GM23338 (cell line): ENCODE data around the gene CSDE1. TPM values are rescaled to one million over a fixed set of nuclear protein-coding genes. Genes with fewer than 3 reads are reported as not detected.

Experiments
- ATAC-seq: fragments of 200-7000 bp; cut with Tn5 transposase; 3 replicates; pipeline ENCODE4 v1.9.1; 2020
- DNase-seq: peaks from one replicate; pipeline ENCODE4 v3.0.0-alpha.2; 2015; ENCODE audit warnings: low spot score
- H2AFZ ChIP-seq: fragments of 200-600 bp; sonication (generic); 2 replicates; pipeline ENCODE4 v1.8.0; 2016; ENCODE audit warnings: antibody characterized with exemption, mild to moderate bottlenecking, moderate library complexity
- H3F3A ChIP-seq: fragments of 200-600 bp; sonication (generic); replicated peaks from 2 replicates; pipeline ENCODE4 v1.8.0; 2017; ENCODE audit warnings: antibody characterized with exemption, mixed run types, low read depth
- H3K27ac ChIP-seq: fragments of 200-600 bp; sonication (generic); 2 replicates; pipeline ENCODE4 v1.6.1; 2016; ENCODE audit warnings: low read depth
- H3K27me3 ChIP-seq: fragments of 200-600 bp; sonication (generic); 2 replicates; pipeline ENCODE4 v1.8.0; 2016; ENCODE audit warnings: mild to moderate bottlenecking, mixed run types, moderate library complexity; ENCODE audit not compliant: insufficient read depth
- H3K36me3 ChIP-seq: fragments of 200-600 bp; sonication (generic); 2 replicates; pipeline ENCODE4 v1.8.0; 2016; ENCODE audit warnings: mild to moderate bottlenecking; ENCODE audit not compliant: insufficient read depth
- H3K4me1 ChIP-seq: fragments of 200-600 bp; sonication (generic); 2 replicates; pipeline ENCODE4 v1.8.0; 2016; ENCODE audit warnings: mild to moderate bottlenecking, moderate library complexity; ENCODE audit not compliant: insufficient read depth
- H3K4me2 ChIP-seq: fragments of 200-600 bp; sonication (generic); 2 replicates; pipeline ENCODE4 v1.7.1; 2017; ENCODE audit warnings: mixed run types
- H3K4me3 ChIP-seq: fragments of 200-600 bp; sonication (generic); 2 replicates; pipeline ENCODE4 v1.6.1; 2016; ENCODE audit warnings: mixed run types
- H3K79me2 ChIP-seq: fragments of 200-600 bp; sonication (generic); replicated peaks from 2 replicates; pipeline ENCODE4 v1.8.0; 2017; ENCODE audit warnings: mild to moderate bottlenecking; ENCODE audit not compliant: insufficient read depth
- H3K9me2 ChIP-seq: fragments of 200-600 bp; sonication (generic); 2 replicates; pipeline ENCODE4 v1.8.0; 2017; ENCODE audit not compliant: insufficient read depth
- H4K20me1 ChIP-seq: fragments of 200-600 bp; sonication (generic); replicated peaks from 2 replicates; pipeline ENCODE4 v1.8.0; 2017; ENCODE audit warnings: mild to moderate bottlenecking; ENCODE audit not compliant: insufficient read depth
- H3K27ac Mint-ChIP-seq: 2 replicates; pipeline ENCODE4 v1.8.0; 2020; ENCODE audit warnings: inconsistent platforms, mild to moderate bottlenecking, moderate library complexity, mixed read lengths
- H3K27me3 Mint-ChIP-seq: 3 replicates; pipeline ENCODE4 v1.8.0; 2022; ENCODE audit warnings: low read depth, mild to moderate bottlenecking, moderate library complexity, mixed read lengths, inconsistent platforms; ENCODE audit not compliant: insufficient read depth, poor library complexity
- H3K36me3 Mint-ChIP-seq: 3 replicates; pipeline ENCODE4 v1.8.0; 2021; ENCODE audit warnings: low read depth, mild to moderate bottlenecking, inconsistent platforms, moderate library complexity, mixed read lengths
- H3K4me1 Mint-ChIP-seq: 3 replicates; pipeline ENCODE4 v1.8.0; 2020; ENCODE audit warnings: mild to moderate bottlenecking, inconsistent platforms, mixed read lengths
- H3K4me3 Mint-ChIP-seq: 3 replicates; pipeline ENCODE4 v1.8.0; 2021; ENCODE audit warnings: moderate library complexity, mild to moderate bottlenecking, inconsistent platforms, mixed read lengths
- H3K9me3 Mint-ChIP-seq: 3 replicates; pipeline ENCODE4 v1.8.0; 2020; ENCODE audit warnings: moderate library complexity, mild to moderate bottlenecking, inconsistent platforms, mixed read lengths
- CREB1 ChIP-seq: fragments of 250-450 bp; sonication (Bioruptor Pico); IDR thresholded peaks from 2 replicates; pipeline ENCODE4 v1.5.0; 2020; ENCODE audit warnings: low read depth, mild to moderate bottlenecking, moderate library complexity
- EZH2 ChIP-seq: fragments of 200-600 bp; sonication (generic); IDR thresholded peaks from one replicate; pipeline ENCODE4 v1.8.0; 2017; ENCODE audit warnings: antibody characterized with exemption, mild to moderate bottlenecking, low read depth; ENCODE audit not compliant: unreplicated experiment
- EZH2phosphoT487 ChIP-seq: fragments of 200-600 bp; sonication (generic); IDR thresholded peaks from one replicate; pipeline ENCODE4 v1.8.1; 2018; ENCODE audit warnings: antibody characterized with exemption; ENCODE audit not compliant: unreplicated experiment
- JUNB ChIP-seq: IDR thresholded peaks from one replicate; pipeline ENCODE4 v1.6.1; 2016; ENCODE audit warnings: antibody characterized with exemption; ENCODE audit not compliant: unreplicated experiment
- NANOG ChIP-seq: IDR thresholded peaks from 2 replicates; pipeline ENCODE4 v1.6.1; 2016; ENCODE audit warnings: antibody characterized with exemption, borderline replicate concordance
- POLR2AphosphoS5 ChIP-seq: IDR thresholded peaks from 2 replicates; pipeline ENCODE4 v1.6.1; 2016; ENCODE audit warnings: antibody characterized with exemption, low read depth
- ZNF114 ChIP-seq: fragments of 250-450 bp; sonication (Bioruptor Pico); IDR thresholded peaks from 2 replicates; pipeline ENCODE4 v1.5.0; 2020; ENCODE audit warnings: mild to moderate bottlenecking, moderate library complexity
- ZNF331 ChIP-seq: fragments of 250-450 bp; sonication (Bioruptor Pico); IDR thresholded peaks from 2 replicates; pipeline ENCODE4 v1.5.0; 2020; ENCODE audit warnings: low read depth, mild to moderate bottlenecking, moderate library complexity
- polyA plus RNA-seq: library from polyadenylated mRNA; unstranded; fragments of >200 nt; fragmentation: Nextera tagmentation; extraction: Ambion mirVana; gene quantifications from 2 replicates; pipeline ENCODE4 v1.2.1, GENCODE V29; 2016
- total RNA-seq: library from RNA; depleted of rRNA; stranded (reverse); fragments of >200 nt; shearing (Covaris generic); gene quantifications from 2 replicates; pipeline ENCODE4 v1.2.3, GENCODE V29; 2014
- TF ChIP-seq, protein P1 (sequence below): IDR thresholded peaks from one replicate; pipeline ENCODE4 v1.6.1; 2018; ENCODE audit warnings: antibody characterized with exemption; ENCODE audit not compliant: unreplicated experiment
- TF ChIP-seq, protein P2 (sequence below): IDR thresholded peaks from 2 replicates; pipeline ENCODE4 v1.6.1; 2016; ENCODE audit warnings: antibody characterized with exemption
- TF ChIP-seq, protein P3 (sequence below), 2 experiments: fragments of 200-600 bp in 1 of 2; sonication (generic) in 1 of 2; conservative IDR thresholded peaks; 2 replicates each; pipeline versions ENCODE4 v1.5.1 to v1.6.1; 2016 to 2017; ENCODE audit warnings: antibody characterized with exemption in 2 of 2, low read depth in 2 of 2, mild to moderate bottlenecking in 2 of 2, moderate library complexity in 1 of 2

Gene CSDE1
- total and polyA plus RNA-seq, 2 experiments from 2014 or later = 214 to 1,054 TPM

DNA sequence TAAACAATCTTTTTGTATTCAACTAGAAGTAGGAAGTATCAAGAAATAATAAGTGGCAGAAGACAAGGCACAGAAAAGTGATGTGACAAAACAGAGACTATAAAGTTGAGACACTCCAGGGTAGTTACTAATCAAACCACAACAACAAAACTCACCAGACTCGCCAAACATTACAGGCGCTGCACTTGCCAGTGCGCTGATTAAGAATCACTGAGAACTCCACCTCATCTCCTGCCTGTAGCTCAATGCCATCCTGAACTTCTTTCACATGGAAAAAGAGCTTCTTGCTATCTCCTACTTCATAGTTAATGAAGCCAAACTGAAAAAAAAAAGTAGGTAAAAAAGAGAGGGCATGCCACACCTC is 38.4 kb downstream of the CSDE1 start (continued):
- TF ChIP-seq, protein P1, sequence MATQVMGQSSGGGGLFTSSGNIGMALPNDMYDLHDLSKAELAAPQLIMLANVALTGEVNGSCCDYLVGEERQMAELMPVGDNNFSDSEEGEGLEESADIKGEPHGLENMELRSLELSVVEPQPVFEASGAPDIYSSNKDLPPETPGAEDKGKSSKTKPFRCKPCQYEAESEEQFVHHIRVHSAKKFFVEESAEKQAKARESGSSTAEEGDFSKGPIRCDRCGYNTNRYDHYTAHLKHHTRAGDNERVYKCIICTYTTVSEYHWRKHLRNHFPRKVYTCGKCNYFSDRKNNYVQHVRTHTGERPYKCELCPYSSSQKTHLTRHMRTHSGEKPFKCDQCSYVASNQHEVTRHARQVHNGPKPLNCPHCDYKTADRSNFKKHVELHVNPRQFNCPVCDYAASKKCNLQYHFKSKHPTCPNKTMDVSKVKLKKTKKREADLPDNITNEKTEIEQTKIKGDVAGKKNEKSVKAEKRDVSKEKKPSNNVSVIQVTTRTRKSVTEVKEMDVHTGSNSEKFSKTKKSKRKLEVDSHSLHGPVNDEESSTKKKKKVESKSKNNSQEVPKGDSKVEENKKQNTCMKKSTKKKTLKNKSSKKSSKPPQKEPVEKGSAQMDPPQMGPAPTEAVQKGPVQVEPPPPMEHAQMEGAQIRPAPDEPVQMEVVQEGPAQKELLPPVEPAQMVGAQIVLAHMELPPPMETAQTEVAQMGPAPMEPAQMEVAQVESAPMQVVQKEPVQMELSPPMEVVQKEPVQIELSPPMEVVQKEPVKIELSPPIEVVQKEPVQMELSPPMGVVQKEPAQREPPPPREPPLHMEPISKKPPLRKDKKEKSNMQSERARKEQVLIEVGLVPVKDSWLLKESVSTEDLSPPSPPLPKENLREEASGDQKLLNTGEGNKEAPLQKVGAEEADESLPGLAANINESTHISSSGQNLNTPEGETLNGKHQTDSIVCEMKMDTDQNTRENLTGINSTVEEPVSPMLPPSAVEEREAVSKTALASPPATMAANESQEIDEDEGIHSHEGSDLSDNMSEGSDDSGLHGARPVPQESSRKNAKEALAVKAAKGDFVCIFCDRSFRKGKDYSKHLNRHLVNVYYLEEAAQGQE = no peak
- TF ChIP-seq EZH2 = no peak

DNA sequence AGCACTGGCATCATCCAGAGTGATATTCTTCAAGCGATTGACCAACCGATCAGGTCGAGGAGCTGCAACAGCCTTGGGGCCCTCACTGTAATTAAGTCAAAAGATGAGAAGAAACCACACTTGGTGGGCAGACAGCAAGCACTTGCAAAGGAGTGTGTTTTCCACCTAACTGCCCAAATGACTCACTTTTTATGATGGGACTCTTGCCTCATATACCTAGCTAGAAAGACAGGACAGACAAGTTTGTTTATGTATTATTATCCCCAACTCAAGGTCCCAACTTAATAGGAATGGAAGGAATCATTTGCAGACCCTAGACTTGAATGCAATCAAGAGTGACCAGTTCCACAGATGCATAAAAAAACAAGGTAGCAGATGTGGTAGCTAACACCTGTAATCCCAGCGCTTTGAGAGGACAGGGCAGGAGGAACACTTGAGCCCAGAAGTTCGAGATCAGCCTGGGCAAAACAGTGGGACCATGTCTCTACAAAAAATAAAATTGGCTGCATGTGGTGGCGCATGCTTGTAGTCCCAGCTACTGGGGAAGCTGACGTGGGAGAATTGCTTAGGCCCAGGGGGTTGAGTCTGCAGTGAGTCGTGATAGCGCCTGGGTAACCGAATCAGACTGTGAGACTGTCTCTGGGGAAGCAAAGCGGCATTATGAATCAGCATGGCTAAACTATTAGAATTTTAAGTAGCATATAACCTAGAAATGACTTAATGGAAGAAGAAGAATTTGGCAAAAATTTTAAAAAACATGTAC is 38.9 kb downstream of the CSDE1 start:
- ATAC-seq = no peak
- no peak for TF ChIP-seq NANOG
- TF ChIP-seq CREB1 (CRISPR knock-in tag) = no peak
- no peak for TF ChIP-seq EZH2phosphoT487
- TF ChIP-seq, protein P1 = no peak
- no peak for TF ChIP-seq EZH2
- no peak for TF ChIP-seq ZNF331
- no peak for TF ChIP-seq ZNF114
- TF ChIP-seq, protein P2, sequence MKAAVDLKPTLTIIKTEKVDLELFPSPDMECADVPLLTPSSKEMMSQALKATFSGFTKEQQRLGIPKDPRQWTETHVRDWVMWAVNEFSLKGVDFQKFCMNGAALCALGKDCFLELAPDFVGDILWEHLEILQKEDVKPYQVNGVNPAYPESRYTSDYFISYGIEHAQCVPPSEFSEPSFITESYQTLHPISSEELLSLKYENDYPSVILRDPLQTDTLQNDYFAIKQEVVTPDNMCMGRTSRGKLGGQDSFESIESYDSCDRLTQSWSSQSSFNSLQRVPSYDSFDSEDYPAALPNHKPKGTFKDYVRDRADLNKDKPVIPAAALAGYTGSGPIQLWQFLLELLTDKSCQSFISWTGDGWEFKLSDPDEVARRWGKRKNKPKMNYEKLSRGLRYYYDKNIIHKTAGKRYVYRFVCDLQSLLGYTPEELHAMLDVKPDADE = no peak
- TF ChIP-seq JUNB = no peak
- TF ChIP-seq, protein P3, sequence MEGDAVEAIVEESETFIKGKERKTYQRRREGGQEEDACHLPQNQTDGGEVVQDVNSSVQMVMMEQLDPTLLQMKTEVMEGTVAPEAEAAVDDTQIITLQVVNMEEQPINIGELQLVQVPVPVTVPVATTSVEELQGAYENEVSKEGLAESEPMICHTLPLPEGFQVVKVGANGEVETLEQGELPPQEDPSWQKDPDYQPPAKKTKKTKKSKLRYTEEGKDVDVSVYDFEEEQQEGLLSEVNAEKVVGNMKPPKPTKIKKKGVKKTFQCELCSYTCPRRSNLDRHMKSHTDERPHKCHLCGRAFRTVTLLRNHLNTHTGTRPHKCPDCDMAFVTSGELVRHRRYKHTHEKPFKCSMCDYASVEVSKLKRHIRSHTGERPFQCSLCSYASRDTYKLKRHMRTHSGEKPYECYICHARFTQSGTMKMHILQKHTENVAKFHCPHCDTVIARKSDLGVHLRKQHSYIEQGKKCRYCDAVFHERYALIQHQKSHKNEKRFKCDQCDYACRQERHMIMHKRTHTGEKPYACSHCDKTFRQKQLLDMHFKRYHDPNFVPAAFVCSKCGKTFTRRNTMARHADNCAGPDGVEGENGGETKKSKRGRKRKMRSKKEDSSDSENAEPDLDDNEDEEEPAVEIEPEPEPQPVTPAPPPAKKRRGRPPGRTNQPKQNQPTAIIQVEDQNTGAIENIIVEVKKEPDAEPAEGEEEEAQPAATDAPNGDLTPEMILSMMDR (conservative IDR thresholded peaks at IDR 0.05; ENCODE audit: low read depth in 2 of 2) = no peak
- TF ChIP-seq POLR2AphosphoS5 = no peak

More for the DNA sequence above, 38.9 kb downstream of the CSDE1 start:
- H3F3A ChIP-seq = peaks cover 11% of the 10 kb centered on the region; the same call in 1 of the 2 replicates
- no peak overlapping the region for H3K27ac ChIP-seq
- peaks cover 11% of the 10 kb centered on the region for H3K4me1 ChIP-seq
- no peak overlapping the region for H3K4me2 ChIP-seq
- no peaks in the 10 kb centered on the region for H3K27me3 ChIP-seq
- no peak overlapping the region for H3K4me3 ChIP-seq
- Mint-ChIP-seq H3K27me3 (peaks cover 12% of the 10 kb centered on the region), H3K36me3 (peaks cover 82% of the 10 kb centered on the region), H3K4me1 (peaks cover 5% of the 10 kb centered on the region), H3K27ac (peak overlapping the region; percentile 12; the same call in 1 of the 2 replicates), H3K4me3 (no peak overlapping the region), H3K9me3 (no peaks in the 10 kb centered on the region)
- no peaks in the 10 kb centered on the region for H3K9me2 ChIP-seq
- peaks cover 7% of the 10 kb centered on the region; the same call in 1 of the 2 replicates for H4K20me1 ChIP-seq
- peaks cover 71% of the 10 kb centered on the region for H3K36me3 ChIP-seq
- H2AFZ ChIP-seq = no peak overlapping the region
- no peak for DNase-seq
- H3K79me2 ChIP-seq = peaks cover 26% of the 10 kb centered on the region
